Measurements from ENCODE around the gene ROR1.

The ROR1 gene

DNA sequence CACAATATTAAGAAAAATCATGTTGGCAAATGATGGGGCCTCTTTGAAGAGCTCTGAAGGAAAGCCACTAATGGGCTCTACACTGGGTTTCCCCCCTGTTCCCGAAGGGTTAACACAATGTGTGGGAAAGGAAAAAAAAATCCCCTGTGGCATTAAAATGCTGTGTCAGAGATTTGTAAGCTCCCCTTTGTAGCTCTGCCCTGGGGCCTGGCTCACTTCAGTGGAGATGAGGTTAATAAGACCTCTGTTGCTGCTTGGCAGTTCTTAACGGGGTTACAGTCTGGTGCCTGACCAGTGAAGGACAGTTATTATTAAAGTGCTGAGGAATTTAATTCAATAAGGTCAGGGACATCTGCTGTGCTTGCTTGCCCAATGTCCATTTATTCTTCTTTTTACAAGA, 299.9 kb downstream of the ROR1 start:
- Histone ChIP-seq H3K4me2 (ENCODE audit: insufficient read depth, low read length) (no peak overlapping the region), H3K9me3 (ENCODE audit: insufficient read depth, low read length, severe bottlenecking) (no peaks in the 10 kb centered on the region), H4K20me1 (ENCODE audit: insufficient read depth, low read length) (no peaks in the 10 kb centered on the region), H3K4me3 (ENCODE audit: low read depth in 1 of 2, low read length in 2 of 2) (no peak overlapping the region), H3K27ac (ENCODE audit: low read length) (no peak overlapping the region), H2AFZ (ENCODE audit: low read depth, low read length) (no peak overlapping the region), H3K27me3 (ENCODE audit: insufficient read depth, low read length, poor library complexity) (no peaks in the 10 kb centered on the region), H3K36me3 (ENCODE audit: insufficient read depth, low read length) (no peaks in the 10 kb centered on the region), H3K4me1 (ENCODE audit: insufficient read depth, low read length) (no peaks in the 10 kb centered on the region), H3K9ac (ENCODE audit: low read depth, low read length) (no peak overlapping the region), H3K79me2 (ENCODE audit: insufficient read depth, low read length) (no peaks in the 10 kb centered on the region)
- DNase-seq (no peak), ATAC-seq (ENCODE audit: insufficient read depth, low read depth) (no peak)
- no peak for TF ChIP-seq EZH2 (IDR thresholded peaks at IDR 0.05; ENCODE audit: borderline replicate concordance, low read depth, low read length, severe bottlenecking)
- TF ChIP-seq, protein P1, sequence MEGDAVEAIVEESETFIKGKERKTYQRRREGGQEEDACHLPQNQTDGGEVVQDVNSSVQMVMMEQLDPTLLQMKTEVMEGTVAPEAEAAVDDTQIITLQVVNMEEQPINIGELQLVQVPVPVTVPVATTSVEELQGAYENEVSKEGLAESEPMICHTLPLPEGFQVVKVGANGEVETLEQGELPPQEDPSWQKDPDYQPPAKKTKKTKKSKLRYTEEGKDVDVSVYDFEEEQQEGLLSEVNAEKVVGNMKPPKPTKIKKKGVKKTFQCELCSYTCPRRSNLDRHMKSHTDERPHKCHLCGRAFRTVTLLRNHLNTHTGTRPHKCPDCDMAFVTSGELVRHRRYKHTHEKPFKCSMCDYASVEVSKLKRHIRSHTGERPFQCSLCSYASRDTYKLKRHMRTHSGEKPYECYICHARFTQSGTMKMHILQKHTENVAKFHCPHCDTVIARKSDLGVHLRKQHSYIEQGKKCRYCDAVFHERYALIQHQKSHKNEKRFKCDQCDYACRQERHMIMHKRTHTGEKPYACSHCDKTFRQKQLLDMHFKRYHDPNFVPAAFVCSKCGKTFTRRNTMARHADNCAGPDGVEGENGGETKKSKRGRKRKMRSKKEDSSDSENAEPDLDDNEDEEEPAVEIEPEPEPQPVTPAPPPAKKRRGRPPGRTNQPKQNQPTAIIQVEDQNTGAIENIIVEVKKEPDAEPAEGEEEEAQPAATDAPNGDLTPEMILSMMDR (IDR thresholded peaks at IDR 0.05; ENCODE audit: borderline replicate concordance, extremely low read depth, low read length, poor library complexity, severe bottlenecking), result no peak

GRCh38 chr1:64074767-64075166, 300.9 kb downstream of the ROR1 start:
- no peaks in the 10 kb centered on the region for H3K79me2 ChIP-seq (ENCODE audit: insufficient read depth, low read length)
- TF ChIP-seq, protein P1 (IDR thresholded peaks at IDR 0.05; ENCODE audit: borderline replicate concordance, extremely low read depth, low read length, poor library complexity, severe bottlenecking), result no peak
- TF ChIP-seq EZH2 (IDR thresholded peaks at IDR 0.05; ENCODE audit: borderline replicate concordance, low read depth, low read length, severe bottlenecking), result no peak

DNA sequence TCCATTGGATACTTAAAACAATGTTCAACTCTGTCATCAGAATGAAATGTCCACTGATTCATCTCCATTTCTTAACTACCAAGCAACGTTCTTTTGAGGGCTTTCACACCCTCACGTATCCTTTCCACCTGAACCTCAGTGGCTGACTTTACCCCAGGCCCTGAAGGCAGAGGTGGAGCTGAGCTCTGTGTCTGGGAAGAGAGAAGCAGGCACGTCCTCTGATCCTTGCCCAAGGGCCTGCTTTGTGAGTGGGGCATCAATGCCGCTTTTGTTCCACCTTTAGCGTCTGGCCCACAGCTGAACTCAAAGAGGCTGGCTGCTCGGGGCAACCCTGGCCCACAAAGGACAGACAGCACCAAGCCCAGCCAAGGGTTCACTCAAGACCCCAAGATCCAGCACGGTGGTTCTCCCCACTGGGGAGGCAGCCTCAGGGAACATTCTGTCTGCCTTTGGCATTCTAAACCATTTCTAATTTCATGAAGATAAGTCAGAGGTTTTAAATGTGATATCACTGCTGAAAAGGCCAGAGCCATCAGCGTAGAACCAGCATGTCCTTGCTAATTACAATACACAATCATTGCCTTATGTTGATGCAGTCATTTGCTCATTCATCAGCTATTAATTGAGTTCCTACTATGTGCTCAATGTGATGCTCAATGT, 303.6 kb downstream of the ROR1 start:
- no peak overlapping the region for H3K27ac ChIP-seq (ENCODE audit: low read length)
- no peak overlapping the region for H3K9ac ChIP-seq (ENCODE audit: low read depth, low read length)
- H3K4me3 ChIP-seq (ENCODE audit: low read depth in 1 of 2, low read length in 2 of 2), result no peak overlapping the region
- ATAC-seq (ENCODE audit: insufficient read depth, low read depth) (no peak), DNase-seq (no peak)
- H2AFZ ChIP-seq (ENCODE audit: low read depth, low read length), result no peak overlapping the region
- H3K4me2 ChIP-seq (ENCODE audit: insufficient read depth, low read length), result no peak overlapping the region
- H3K27me3 ChIP-seq (ENCODE audit: insufficient read depth, low read length, poor library complexity), result no peaks in the 10 kb centered on the region
- no peaks in the 10 kb centered on the region for H4K20me1 ChIP-seq (ENCODE audit: insufficient read depth, low read length)
- no peaks in the 10 kb centered on the region for H3K36me3 ChIP-seq (ENCODE audit: insufficient read depth, low read length)
- H3K4me1 ChIP-seq (ENCODE audit: insufficient read depth, low read length), result no peaks in the 10 kb centered on the region
- no peak for TF ChIP-seq EZH2 (IDR thresholded peaks at IDR 0.05; ENCODE audit: borderline replicate concordance, low read depth, low read length, severe bottlenecking)
- TF ChIP-seq, protein P1 (IDR thresholded peaks at IDR 0.05; ENCODE audit: borderline replicate concordance, extremely low read depth, low read length, poor library complexity, severe bottlenecking), result no peak
- no peaks in the 10 kb centered on the region for H3K79me2 ChIP-seq (ENCODE audit: insufficient read depth, low read length)
- H3K9me3 ChIP-seq (ENCODE audit: insufficient read depth, low read length, severe bottlenecking), result no peaks in the 10 kb centered on the region

More at GRCh38 chr1:64074767-64075166, 300.9 kb downstream of the ROR1 start:
- Histone ChIP-seq H3K27me3 (ENCODE audit: insufficient read depth, low read length, poor library complexity) (no peaks in the 10 kb centered on the region), H2AFZ (ENCODE audit: low read depth, low read length) (no peak overlapping the region), H4K20me1 (ENCODE audit: insufficient read depth, low read length) (no peaks in the 10 kb centered on the region), H3K27ac (ENCODE audit: low read length) (no peak overlapping the region), H3K4me3 (ENCODE audit: low read depth in 1 of 2, low read length in 2 of 2) (no peak overlapping the region), H3K4me2 (ENCODE audit: insufficient read depth, low read length) (no peak overlapping the region), H3K9ac (ENCODE audit: low read depth, low read length) (no peak overlapping the region), H3K36me3 (ENCODE audit: insufficient read depth, low read length) (no peaks in the 10 kb centered on the region), H3K9me3 (ENCODE audit: insufficient read depth, low read length, severe bottlenecking) (no peaks in the 10 kb centered on the region), H3K4me1 (ENCODE audit: insufficient read depth, low read length) (no peaks in the 10 kb centered on the region)
- no peak for ATAC-seq (ENCODE audit: insufficient read depth, low read depth)
- no peak for DNase-seq
